Measurements from ENCODE around the gene HTRA1.

DNA sequence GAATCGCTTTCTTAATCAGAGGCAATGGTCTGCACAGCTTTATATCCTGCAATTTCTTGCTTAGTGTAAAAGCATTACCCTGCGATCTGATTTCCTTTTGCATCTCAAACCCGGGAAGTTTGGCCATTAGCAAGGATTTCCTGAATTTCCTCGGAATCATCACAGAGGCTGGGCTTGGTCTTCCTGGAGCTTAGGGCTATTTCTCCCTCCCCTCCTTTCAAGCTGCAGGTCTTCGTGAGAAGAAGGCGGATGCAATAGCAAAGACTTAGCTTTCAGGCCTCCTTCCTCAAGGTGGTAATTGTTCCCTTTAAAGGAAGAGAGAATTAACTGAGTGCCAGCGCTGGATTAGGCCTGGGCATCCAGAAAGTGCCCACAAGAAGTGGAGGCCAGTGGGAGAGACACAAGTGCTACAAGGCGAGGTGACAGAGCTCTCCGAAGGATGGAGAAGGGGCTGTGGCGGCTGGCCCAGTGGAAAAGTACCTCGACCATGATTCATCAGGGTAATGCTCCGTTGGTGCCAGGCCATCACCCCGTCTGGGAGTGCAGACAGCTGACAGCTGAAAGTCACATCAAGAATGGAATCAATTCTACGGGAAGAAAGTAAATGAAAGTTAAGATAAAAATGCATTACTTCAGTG is 10.9 kb upstream of the HTRA1 start:
- TF ChIP-seq, protein P1, sequence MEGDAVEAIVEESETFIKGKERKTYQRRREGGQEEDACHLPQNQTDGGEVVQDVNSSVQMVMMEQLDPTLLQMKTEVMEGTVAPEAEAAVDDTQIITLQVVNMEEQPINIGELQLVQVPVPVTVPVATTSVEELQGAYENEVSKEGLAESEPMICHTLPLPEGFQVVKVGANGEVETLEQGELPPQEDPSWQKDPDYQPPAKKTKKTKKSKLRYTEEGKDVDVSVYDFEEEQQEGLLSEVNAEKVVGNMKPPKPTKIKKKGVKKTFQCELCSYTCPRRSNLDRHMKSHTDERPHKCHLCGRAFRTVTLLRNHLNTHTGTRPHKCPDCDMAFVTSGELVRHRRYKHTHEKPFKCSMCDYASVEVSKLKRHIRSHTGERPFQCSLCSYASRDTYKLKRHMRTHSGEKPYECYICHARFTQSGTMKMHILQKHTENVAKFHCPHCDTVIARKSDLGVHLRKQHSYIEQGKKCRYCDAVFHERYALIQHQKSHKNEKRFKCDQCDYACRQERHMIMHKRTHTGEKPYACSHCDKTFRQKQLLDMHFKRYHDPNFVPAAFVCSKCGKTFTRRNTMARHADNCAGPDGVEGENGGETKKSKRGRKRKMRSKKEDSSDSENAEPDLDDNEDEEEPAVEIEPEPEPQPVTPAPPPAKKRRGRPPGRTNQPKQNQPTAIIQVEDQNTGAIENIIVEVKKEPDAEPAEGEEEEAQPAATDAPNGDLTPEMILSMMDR (IDR thresholded peaks at IDR 0.05; ENCODE audit: insufficient read depth, low read length, poor library complexity, severe bottlenecking) = no peak
- no peak for TF ChIP-seq EZH2phosphoT487 (conservative IDR thresholded peaks at IDR 0.05; ENCODE audit: low read length)

Measured in SU-DHL-6 (cell line).